GM21526 (cell line): ENCODE measurements around the gene ESD.
A peak's percentile ranks its signal among the peaks of the same experiment; 100 is the strongest.
"Not testable (repeated sequence)": the region's sequence is repeated elsewhere in the genome, so short reads cannot be mapped to it uniquely, and the experiment has no call there.

ENCODE experiments used
- ATAC-seq: cut with Tn5 transposase; IDR thresholded peaks from one replicate; pipeline ENCODE4 v1.9.1; 2021; ENCODE audit warnings: moderate library complexity; ENCODE audit not compliant: unreplicated experiment, low FRiP score

Gene ESD

DNA sequence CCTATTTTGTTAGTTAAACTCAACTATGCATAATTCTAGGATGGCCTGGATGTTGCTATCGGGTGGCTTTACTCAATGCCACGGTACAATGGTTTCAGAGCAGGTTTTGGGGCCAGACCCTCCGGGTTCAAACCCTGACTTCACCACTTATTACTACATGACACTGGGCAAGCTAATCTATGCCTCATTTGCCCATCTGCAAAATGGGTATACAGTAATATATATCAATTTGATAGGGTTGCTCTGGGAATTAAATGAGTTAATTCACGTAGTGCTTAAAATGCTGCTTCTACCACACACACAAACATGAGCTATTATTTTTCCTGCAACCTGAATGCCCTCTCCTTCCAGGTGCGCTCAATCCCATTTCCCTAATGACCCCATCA is 839 bp downstream of the ESD start:
- no peak for ATAC-seq

DNA sequence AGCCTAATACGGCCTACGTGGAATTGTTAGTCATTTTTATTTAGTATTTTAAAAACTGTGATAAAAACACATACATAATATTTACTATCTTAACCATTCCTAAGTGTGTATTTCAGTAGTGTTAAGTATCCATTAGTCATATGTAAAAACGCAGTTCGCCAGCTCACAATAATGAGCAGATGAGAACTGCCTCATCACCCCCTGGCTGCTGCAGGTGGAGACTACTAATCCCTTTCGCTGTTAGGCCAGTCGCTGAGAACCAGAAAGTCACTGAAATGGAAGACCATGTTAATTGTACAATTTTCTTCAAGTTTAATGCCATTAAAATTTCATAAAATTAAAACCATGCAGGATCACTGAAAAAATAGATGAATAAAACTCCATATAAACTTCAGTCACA is 1.6 kb downstream of the ESD start:
- ATAC-seq, result no peak

DNA sequence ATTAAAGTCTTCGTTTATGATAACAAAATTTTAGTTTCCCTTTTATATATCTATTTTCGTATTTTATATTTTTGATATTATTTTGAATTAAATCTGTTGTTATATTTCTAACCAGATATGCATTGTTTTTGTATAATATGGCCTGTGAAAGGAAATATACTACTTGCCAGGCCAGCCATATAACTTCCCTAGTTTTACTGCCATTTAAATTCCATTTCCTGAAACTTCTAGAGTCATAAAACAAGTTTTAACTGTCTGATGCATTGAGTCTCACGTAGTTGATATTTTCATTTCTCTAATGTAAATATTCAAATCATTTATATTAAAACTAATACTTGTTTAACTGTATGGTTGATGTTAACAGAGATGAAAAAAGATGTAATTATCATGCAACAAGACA is 13.5 kb downstream of the ESD start:
- ATAC-seq, result no peak

DNA sequence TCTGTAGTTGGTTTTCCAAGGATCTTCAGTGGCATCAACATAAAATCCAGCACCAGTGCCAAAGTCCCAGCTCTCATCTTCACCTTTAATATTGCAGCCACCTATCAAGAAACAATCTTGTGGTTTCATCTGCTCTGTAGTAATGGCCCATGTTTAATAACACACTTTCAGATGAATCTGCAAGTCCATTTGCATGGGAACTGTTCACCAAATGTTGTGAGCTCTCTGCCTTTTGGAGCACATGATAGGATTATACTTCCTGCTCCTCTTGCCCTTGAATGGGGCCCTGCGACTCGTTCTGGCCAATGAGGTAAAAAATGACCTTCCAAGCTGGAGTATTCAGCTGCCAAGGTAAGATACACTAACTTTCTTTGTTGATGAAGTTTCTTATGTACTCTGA is 14.3 kb downstream of the ESD start:
- ATAC-seq, result no peak

DNA sequence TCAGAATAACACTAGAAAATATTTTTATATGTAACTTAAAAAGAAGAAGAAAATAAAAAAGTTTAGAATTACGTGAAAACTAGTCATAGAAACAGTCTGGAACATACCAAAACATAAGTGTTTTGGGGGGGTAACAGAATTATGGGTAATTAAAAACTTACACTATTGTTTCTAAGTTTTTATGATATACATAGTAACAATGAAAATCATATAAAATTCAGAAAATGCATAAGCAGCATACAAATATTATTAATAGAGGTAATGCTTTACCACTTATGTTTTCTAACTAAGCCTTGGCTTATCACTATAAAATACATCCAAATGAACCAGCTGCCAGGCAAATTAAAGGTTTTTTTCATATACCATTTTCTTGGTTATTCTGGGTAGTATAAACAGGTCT is 14.9 kb downstream of the ESD start:
- ATAC-seq, result no peak

DNA sequence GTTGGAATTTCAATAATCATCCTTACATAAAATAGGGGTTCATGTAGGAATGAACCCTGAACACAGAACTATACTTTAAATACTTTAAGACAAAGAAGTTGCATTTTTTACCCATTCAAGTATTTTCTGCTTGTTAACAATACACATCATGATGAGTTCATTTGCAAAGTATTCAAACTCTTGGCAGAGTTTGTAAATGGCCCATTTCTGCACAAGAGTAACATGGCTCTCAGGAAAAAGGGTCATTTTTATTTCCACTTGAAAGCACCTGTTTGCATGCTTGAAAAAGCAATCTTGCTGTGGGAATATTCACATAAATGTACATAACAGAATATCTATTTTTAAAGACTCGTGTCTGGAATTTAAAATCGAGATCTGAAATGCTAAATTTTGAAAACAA is 18.1 kb downstream of the ESD start:
- no peak for ATAC-seq

DNA sequence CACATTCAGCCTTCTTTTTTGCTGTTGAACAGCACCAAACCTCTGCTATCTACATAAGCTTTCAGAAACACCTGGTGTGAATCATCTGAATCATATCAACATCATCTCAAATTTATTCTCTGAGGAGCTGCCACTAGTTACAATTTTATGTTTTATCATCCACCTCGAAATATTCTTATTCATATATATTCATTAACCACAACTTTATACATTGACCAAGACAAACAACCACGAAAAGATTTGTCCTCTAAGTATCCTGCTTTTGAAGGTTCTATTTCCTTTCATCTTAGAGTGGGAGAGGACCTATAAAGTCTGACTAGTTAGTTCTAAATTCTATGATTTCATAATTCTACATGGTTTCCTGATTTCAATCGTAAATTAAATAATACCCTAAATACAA is 18.9 kb downstream of the ESD start:
- ATAC-seq, result no peak

DNA sequence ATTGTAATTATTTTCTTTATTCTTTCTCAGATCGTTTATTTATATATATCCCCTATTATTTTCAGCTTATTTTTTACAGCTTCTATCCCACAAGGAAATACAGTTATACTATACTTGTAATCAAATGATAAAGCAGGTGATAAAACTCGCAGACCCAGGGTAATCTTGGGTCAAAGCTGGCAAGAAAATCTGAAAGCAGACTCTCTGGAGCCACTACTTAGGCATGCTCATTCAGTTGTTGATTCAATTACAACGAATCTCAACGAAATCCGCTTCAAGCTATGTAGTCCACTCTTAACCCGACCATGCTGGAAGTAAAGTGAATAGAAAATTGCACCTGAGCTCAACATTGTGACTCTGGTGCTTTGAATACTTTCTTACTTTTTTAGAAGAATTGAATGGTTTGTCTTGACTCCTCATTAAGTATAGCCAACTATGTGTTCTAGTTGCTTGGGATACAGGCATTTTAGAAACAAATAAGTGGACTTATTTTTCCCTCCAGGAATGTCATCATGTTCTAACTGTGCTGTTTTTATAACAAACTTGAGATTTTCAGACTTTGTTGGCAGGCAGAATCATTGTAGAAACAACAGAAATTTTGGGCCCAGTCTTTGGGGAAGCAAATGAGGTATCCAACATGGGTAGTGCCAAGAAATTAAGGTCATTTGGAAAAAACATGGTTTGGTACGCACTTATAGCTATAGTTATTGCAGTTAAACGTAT is 21.4 kb downstream of the ESD start:
- no peak for ATAC-seq

DNA sequence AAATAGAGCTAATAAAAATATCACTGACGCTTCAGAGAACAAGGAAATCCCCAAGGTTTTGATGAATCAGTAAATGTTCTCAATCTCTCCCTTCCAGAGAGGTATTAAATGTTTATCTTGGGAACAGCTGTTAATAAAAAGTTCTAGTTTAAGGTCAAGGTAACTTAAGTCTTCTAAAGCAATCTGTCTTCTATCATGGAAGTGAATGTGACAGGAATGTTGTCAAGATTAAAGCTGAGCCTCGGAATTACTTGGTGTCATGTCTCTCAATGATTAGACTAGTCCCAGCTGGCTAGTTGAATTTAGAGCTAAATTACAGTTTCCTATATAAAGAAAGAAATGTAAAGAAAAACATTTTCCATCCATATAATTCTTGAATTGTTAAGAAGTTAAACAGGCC is 23.4 kb downstream of the ESD start:
- no peak for ATAC-seq

DNA sequence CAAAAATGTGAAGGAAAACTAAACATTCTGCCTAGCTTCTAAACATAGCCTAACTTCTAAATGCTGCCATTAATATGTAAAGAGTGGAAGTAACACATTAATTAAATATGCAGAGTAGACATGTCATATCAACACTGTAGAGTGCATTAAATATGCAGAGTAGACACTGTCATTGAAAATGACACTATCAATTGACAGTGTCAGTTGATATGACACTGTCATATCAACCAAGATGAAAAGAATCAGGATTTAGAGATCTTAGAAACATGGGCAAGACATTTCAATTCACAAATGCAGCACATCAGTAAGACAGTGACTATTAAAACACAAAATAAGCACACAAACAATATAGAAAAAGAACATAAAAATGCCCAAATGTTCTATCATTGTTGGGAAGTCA is 25.3 kb downstream of the ESD start:
- ATAC-seq, result no peak

DNA sequence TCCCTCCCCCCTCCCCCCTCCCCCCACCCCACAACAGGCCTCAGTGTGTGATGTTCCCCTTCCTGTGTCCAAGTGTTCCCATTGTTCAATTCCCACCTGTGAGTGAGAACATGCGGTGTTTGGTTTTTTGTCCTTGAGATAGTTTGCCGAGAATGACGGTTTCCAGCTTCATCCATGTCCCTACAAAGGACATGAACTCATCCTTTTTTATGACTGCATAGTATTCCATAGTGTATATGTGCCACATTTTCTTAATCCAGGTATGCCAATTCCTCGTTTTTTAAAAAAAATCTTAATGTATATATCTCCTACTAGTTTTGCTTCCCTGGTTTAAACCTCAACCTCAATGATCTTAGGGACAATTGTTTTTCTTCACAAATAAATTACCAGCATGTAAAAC is 27.0 kb downstream of the ESD start:
- ATAC-seq, result not testable (repeated sequence)

DNA sequence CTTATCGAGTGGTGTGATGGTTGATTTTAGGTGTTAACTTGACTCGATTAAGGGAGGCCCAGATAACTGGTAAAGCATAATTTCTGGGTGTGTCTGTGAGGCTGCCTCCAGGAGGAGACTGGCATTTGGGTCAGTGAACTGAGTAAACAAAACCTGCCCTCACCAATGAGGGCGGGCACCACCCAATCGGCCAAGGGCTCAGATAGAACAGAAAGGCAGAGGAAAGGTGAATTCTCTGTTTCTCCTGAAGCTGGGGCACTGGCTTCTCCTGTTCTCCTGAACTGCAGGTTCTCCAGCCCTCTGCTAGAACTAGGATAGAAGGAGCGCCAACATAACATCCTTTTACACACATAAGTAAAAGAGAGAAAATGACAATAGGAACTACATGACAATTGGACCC is 35.1 kb downstream of the ESD start:
- ATAC-seq, result no peak

DNA sequence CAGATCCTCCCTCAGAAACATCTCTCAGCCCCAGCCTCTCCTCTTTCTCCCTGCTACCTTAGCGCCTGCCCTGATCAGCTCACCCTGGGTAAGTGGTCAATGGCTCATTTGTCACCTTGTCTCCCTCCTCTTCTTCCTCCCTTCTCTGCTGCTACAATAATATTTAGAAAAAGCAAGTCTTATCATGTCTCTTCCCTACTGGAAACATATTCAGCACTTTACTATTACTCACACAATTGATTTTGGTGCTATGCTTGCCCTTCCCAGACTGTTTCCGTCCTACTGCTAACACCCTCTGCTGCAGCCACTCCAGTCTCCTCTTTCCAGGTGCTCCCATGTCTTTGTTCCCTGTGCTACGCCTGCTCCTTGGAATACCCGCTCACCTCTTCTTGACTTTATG is 35.8 kb downstream of the ESD start:
- ATAC-seq, result no peak

DNA sequence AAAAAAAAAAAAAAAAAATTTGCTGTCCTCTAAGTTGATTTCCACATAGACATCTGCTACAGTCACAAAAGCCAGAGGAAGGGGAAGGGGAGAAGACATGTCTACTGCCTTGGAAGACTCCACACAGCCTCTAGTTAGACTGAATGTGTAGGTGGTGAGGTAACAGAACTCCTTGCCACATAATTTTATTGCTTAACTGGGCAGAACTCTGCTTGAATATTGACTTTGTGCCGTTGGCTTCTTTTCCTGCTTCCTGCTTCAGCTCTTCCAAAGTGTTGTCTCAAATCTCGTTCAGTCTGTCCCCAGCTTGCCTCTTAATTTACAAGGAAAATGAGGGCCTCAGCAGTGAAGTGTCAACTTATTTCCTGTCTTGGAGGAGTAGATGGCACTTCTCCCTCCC is 37.1 kb downstream of the ESD start:
- no peak for ATAC-seq

DNA sequence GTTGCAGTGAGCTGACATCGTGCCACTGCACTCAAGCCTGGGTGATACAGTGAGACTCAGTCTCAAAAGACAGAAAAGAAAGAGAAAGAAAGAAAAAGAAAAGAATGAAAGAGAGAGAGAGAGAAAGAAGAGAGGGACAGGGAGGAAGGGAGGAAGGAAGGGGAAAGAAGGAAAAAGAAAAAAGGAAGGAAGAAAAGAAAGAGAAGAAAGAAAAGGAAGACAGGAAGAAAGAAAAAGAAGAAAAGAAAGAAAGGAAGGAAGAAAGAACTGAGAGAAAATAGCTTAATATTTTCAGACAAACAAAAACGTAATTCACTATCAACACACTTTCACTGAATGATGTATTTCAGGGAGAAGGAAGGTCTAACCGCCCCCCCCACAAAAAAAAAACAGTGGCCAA is 39.3 kb downstream of the ESD start:
- no peak for ATAC-seq

DNA sequence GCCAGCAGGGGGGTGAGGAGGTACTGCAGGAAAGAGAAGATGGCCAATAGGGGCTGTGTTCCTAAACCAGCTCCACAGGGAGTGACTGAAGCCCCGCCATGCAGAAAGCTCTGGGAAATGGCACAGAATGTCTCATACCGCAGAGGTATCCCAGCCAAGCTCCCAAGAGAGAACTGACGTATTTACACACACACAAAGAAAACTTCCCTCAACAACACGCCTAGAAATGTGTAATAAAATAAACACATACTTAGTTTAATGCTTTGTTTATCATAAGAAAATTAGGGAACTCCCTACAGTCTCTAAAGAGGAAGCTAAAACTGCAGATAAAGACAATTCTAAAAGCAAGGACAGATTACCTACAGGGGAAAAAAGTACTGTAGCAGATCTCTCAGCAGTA is 40.0 kb downstream of the ESD start:
- ATAC-seq, result no peak

DNA sequence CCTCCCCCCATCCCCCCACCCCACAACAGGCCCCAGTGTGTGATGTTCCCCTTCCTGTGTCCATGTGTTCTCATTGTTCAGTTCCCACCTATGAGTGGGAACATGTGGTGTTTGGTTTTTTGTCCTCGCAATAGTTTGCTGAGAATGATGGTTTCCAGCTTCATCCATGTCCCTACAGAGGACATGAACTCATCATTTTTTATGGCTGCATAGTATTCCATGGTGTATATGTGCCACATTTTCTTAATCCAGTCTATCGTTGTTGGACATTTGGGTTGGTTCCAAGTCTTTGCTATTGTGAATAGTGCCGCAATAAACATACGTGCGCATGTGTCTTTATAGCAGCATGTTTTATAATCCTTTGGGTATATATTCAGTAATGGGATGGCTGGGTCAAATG is 41.5 kb downstream of the ESD start:
- ATAC-seq, result not testable (repeated sequence)

DNA sequence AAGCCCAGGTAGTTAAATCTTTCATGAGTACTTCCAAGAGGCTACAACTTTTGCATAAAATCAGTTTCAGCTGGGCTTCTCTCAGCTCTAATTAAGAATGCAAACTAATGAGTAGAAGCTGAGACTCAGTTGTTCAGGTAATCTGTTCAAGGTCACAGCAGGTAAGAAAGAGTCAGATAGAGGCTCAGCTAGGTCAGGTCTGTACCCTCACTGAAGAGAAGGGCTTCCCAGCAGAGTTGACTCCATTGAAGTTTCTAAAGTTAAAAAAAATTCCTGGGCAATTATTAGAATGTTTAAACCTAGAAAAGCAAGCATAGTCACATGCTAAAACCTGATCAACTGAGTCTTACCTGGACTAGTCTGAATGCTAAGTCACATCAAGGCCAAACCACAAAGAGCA is 42.1 kb downstream of the ESD start:
- ATAC-seq, result no peak

DNA sequence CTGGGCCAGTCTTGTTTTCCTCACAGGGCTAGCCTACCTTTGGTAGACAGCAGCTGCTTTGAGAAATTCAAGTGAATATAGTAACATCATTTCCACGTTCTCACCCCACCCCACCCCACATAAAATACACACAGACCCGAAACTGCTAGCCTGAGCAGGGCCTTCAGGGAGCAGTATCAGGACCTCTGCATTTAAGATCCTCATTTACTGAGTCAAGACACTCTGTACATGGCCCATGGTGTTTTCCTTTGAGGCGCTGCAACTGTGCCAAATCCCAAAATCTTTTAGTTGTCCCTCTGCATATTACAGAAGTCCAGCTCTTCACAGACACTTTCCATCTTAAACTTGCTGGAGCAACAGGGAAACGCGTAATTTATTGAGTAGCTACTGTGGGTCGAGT is 43.0 kb downstream of the ESD start:
- no peak for ATAC-seq

DNA sequence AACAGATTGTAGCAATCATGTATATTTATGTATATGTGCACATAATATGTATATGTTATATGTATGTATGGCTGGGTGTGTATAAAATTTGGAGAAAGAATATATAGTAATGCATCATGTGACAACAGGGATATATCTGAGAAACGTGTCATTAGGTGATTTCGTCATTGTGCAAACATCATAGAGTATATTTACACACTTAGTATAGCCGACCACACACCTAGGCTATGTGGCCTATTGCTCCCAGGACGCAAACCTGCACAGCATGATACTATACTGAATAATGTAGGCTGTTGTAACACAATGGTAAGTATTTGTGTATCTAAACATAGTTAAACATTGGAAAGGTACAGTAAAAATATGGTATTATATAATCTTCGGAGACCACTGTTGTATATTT is 43.8 kb downstream of the ESD start:
- no peak for ATAC-seq

DNA sequence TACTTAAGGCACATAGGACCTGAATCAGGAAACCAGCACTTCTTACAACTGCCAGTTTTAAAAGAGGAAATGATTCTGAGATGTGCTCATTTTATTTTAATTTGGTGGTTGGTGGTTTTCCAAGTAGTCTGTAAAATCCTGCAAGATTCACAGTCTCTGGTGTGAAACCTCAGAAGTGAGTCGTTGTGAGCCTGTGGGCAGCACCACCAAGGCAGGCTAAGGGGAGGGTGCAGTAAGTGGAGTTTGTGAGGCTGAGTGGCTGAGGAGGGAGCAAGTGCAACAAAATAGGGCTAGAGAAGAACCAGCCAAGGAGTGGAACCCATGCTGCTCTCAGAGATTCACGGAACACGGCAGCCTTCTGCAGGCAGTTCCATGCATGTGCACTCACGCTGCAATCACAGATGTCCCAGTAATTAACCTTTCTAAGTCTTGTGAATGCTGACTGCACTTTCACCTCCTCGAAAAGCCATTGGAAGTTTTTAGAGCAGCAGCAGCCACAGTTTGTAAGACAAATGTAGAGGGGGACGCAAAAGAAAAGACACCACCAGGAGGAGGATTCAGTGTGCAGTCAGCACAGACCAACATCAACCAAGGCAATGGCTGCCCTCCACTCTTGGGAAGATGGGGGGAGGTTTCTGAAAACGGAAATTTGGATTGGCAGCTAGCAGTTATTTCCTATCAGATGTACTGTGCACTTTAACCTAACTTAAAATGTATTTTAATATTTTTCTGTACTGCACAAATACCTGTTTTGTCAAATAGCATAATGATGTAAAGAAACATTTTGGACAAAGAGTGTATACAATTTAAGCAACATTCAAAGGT is 44.9 kb downstream of the ESD start:
- ATAC-seq, result peak; percentile 73

DNA sequence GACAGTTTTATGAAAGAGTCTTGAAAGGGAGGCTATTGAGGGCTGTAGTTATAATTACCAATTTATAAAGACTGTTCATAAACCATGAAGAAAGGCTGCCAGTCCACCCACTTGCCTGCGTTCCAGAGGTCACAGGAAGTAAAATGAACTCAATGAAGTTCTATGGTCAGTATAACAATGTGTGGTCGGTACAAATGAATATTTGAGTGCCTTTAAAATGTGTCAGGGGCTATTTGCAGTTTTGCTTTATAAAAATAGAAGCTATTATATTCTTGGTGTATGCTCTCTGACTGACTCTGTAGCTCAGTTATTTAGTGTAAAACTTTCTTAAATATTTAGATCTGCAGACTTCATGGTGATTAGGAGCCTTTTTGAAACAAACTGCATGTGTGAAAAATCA is 47.0 kb downstream of the ESD start:
- ATAC-seq, result no peak
